CD4-positive, alpha-beta T cell treated with Interleukin-10 for 1 hour (primary cell): ENCODE data around the gene SSNA1.

Experiments
- DNase-seq: peaks from one replicate; pipeline ENCODE4 v3.0.0-alpha.2; 2020

Gene SSNA1, protein sequence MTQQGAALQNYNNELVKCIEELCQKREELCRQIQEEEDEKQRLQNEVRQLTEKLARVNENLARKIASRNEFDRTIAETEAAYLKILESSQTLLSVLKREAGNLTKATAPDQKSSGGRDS

DNA sequence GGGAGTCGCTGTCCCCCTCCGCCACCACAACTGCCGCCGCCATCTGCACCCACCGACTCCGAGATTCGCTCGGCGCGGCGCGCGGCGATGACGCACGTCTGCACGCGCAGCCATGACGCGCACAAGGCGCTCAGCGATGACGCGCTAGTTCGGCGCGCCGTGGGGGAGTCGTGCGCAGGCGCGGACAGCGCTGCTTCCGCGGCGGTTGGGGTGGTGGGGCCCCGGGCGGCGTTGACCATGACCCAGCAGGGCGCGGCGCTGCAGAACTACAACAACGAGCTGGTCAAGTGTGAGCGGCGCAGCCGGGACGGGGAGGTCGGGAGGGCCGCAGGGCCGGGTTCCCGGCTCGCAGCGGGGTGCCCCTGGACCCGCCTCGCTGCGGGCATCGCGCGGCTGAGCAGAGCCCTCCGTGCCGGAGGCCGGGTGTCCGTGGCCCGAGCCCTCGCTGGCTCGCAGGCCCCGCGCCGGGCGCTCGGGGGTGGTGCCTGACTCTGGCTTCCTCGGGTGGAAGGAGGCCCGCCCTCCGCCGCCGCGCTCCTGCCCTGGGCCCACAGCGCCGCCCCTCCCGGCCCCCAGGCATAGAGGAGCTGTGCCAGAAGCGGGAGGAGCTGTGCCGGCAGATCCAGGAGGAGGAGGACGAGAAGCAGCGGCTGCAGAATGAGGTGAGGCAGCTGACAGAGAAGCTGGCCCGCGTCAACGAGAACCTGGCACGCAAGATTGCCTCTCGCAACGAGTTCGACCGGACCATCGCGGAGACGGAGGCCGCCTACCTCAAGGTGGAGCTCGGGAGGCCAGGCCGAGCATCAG is at the start of gene SSNA1, which contains the start of gene ANAPC2:
SSNA1 (plus strand) TSS at position 187 of the 807 bp plus-strand sequence; CDS start at position 238, 51 bp downstream.
ANAPC2 (minus strand) TSS at position 71 of the 807 bp plus-strand sequence; CDS start at position 43, 28 bp downstream.
- peak; percentile 94 for DNase-seq

DNA sequence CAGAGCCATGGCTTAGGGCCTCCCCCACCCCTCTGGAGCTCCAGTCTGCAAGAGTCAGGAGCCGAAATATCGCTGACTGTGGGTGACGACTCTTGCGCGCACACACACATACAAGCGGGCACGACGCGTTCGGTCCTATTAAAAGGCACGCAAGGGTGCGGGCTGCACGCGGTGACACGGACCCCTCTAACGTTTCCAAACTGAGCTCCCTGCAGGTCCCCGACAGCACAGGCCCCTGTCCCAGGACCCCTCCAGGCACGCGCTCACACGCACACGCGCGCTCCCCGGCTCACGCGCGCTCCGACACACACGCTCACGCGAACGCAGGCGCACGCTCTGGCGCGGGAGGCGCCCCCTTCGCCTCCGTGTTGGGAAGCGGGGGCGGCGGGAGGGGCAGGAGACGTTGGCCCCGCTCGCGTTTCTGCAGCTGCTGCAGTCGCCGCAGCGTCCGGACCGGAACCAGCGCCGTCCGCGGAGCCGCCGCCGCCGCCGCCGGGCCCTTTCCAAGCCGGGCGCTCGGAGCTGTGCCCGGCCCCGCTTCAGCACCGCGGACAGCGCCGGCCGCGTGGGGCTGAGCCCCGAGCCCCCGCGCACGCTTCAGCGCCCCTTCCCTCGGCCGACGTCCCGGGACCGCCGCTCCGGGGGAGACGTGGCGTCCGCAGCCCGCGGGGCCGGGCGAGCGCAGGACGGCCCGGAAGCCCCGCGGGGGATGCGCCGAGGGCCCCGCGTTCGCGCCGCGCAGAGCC is 49.6 kb upstream of the SSNA1 start, which contains the start of gene GRIN1:
GRIN1 (plus strand) TSS at position 433 of the 746 bp plus-strand sequence. CDS start 333 bp downstream, outside the sequence.
- peak; percentile 34 for DNase-seq

DNA sequence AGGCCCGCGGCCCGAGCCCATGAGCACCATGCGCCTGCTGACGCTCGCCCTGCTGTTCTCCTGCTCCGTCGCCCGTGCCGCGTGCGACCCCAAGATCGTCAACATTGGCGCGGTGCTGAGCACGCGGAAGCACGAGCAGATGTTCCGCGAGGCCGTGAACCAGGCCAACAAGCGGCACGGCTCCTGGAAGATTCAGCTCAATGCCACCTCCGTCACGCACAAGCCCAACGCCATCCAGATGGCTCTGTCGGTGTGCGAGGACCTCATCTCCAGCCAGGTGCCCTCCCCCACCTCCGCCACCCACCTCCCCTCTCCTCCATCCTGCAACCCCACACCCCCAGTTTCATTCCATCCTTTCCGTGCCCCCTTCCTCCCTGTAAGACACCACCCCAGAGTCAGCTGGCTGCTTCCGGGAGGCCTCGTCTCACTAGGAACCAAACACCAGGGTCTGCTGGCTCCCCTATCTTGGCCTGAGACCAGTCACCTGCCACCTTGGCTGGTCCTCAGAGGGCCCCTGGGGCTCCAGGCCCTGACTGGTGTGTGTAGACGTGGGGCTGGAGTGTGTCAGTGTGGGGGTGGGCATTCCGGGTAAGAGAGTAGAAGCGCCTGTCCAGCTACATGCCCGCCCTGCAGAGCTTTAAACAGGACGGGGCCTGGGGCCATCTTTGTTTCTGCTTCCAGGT is 48.9 kb upstream of the SSNA1 start:
- DNase-seq = no peak

DNA sequence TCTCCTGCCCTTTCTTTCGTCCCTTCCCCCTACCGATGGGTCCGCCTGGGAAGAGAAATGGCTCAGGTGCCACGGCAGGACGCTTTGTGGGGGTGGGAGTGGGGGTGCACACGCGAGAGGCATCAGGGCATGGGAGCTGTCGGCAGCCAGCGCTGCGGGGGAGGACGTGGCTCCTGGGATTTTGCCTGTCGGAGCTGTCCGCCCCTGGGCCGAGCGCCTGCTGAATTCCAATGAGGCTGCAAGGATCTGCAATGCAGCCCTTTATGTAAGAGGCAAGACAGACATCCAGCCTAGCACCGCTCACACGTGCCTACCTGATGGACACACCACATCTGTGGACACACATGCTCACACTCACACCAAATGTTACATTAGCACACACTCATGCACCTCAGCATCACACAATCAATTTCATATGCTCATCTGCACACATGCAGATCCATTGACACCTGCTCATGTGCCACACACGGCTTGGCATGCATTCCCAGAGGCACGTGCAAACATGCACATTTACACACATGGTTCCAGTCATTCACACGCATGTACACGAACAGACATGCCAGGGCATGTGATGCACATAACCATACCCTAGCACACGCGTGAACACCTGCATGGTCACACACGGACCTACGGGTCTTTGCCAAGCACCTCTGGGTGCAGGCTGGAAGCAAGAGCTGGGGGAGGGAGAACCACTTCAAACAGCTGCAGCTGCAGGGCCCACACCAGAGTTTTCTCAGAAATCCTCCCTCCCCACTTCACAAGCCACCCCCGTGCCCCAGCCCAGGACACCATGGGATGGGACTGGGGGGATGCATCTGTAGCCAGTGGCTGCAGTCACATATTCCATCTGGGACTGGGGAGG is 48.1 kb upstream of the SSNA1 start:
- no peak for DNase-seq

DNA sequence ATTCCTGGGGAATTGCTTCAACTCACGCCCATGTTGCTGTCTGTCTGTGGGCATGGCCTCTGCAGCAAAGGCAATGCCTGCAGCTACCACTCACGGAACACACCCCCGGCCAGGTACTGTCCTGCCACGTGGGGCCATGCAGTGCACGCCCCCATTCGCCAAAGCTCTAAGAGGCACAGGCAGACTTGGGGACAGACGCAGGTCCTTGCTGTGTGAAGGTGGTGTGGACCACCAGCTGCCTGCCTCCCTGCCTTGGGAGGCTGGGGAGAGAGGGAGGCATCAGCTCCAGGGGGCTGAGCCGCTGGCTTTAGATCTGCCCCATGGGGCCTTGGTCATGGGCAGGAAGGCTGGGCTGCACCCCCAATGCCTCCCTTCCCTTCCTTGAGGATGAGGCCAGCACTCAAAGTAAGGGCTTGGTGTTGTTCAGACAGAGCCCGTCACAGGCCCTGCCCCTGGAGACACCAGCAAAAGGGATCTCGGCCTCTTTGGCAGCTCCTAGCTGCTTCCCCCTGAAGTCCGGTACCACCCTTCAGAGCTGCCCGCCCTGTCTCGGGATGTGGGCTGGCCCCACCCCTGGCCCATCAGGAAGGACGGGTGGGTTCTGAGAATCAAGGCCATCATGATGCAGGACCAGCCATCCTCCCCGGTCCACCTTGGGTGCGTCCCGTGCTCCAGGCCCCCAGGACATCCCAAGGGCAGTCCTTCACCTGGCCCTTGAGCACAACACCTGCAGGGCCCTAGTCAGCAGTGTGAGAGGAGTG is 47.2 kb upstream of the SSNA1 start:
- no peak for DNase-seq

DNA sequence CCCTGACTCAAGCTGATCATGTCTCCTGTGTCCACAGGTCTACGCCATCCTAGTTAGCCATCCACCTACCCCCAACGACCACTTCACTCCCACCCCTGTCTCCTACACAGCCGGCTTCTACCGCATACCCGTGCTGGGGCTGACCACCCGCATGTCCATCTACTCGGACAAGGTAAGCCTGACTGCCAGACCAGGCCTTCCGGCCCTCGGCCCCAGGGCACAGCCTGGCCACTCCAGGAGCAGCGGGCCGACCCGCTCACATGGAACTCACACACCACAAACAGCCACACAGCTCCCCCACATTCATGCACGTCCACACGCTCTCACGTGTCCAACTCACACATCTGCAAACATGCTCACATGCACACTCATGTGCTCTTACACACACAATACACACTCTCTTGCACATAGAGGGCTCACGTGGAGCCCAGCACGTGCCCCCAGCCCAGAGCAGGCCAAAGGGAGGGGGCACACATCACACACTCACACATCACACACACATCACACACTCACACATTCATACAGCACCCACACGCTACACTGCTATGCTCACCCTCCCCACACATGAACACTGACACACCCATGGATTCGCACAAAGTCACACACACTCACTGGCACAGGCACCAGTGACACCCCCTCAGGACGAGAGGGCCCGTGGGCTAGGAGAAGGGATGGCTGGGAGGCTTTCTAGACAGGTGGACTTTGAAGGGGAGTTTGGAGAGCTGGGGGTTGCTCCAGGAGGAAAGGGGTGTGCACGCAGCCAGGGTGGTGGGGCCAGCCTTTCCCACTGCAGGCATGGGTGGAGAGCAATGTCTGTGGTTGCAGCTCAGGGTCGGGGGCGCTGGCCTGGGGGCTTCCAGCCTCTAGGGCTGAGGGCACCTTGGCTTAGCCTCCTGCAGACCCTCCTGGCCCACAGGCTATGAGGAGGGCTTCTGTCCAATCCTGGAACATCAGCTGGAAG is 46.2 kb upstream of the SSNA1 start:
- no peak for DNase-seq

DNA sequence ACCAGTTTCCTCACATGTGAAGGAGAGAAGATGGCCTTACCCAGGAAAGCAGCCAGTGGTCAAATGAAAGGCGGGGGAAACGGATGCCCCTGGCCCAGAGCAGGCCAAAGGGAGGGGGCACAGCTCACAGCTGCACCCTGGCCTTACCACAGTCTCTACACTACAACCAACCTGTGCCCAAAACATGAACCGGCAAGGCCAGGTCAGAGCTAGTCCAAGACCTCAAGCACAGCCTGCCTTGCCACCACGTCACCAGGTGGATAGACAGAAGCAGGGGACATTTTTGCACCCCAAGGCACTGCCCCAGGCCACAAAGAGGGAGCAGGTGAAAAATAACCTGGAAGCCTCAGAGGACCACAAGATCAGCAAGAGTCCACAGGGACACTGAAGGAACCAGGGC is 45.0 kb upstream of the SSNA1 start:
- DNase-seq = no peak

DNA sequence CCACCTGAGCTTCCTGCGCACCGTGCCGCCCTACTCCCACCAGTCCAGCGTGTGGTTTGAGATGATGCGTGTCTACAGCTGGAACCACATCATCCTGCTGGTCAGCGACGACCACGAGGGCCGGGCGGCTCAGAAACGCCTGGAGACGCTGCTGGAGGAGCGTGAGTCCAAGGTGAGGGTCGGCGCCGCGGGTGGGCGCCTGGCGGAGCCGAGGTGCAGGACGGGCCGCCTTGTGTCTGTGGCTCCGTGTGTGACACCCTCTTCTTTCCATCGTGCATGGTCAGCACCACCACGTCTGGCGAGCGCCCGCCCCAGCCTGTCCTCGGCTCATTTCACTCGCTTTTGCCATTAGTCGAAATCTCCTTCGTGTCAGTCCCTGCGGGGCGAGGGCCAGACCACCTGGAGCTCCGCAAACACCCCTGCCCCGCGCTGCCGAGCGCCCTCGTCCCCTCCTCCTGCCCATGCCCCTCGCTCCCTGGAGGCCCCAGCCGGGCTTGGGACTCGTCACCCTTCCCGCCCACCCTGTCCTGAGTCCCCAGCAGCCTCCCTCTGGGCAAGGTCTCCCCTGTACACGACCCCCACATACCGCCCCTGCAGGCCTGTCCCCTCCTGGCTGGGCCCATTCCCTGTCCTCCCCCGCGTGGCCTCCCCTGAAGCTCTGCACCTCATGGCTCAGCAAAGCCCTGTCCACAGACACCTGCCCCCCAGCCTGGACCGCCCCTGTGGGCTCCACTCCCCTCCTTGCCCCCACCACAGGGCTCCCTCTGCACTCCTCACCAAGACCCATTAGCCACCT is 42.5 kb upstream of the SSNA1 start:
- no peak for DNase-seq

DNA sequence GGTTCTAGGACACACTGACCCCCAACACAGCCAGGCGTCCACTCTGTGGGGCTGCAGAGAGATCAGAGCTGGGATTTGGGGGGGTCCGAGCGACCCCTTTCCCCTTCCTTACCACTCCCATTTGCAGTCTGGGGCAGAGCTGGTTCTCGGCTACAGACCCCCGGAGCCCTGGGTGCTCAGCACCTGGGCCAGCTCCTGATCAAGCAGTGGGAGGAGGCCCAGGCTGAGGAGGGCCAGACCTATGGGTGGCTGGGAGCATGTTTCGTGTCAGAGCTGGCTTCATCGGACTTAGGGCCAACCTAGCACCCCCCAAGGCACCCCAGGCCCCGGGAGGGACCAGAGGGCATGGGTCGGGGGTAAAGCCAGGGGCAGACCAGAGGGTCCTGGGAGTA is 42.0 kb upstream of the SSNA1 start:
- DNase-seq = no peak

DNA sequence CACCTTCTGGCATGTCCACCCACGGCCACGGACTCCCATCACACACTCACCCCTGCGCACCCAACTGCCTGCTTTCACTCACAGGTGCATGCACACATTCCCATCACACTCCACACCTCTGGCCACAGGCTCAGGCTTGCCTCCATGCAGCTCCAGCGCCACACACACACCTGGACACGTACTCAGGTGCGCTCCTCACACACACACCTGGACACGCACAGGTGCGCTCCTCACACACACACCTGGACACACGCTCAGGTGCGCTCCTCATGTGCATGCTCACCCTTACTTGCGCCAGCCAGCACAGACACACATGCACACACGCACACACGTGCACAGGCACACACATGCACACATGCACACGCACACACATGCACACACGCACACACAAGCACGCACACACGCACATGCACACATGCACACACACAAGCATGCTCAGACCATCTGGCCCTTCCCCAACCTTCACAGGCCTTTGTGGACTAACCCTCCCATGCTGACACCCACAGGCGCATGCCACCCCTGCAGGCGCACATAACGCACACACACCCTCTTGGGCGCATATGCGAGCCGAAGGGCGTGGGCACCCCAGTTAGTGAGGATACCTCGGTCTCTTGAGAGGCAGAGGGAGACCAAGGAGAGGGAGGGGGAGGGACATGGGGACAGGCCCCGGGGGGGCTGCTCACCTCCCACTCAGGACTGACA is 41.2 kb upstream of the SSNA1 start:
- DNase-seq = no peak

DNA sequence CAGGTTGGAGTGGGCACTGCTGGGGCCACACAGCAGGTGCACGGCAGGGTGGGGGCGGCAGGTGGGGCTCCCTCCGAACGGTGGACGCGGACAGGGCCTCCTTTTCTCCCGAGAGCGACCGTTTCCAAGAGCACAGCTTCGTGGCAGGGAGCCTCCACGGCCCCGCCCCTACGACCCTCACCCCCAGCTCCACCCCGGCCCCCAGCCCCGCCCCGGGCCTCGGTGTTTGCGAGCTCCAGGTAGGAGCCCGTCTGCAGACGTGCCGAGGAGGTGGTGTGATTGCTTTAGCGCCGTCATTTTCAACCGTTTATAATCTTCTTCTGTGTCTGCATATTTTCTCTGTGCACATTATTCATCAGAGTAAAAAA is 40.7 kb upstream of the SSNA1 start:
- DNase-seq = no peak

DNA sequence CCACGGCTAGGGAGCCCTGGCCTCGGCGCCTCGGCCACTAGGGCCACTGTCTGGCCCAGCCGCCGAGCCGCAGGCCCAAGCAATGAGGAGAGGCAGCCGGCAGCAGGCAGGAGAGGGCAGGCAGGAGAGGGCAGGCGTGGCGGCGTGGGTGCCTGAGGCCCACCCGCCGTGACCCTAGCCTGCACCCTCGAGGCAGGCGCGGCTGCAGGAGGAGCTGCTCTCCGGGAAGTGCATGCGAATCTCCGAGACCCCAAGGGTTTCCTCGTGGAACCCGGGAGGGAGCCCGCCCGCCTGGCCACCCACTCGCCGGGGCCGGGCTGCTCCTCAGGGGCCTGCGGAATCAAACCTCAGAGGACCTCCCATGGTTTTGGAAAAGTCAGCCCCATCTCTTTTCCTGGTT is 40.2 kb upstream of the SSNA1 start:
- no peak for DNase-seq

DNA sequence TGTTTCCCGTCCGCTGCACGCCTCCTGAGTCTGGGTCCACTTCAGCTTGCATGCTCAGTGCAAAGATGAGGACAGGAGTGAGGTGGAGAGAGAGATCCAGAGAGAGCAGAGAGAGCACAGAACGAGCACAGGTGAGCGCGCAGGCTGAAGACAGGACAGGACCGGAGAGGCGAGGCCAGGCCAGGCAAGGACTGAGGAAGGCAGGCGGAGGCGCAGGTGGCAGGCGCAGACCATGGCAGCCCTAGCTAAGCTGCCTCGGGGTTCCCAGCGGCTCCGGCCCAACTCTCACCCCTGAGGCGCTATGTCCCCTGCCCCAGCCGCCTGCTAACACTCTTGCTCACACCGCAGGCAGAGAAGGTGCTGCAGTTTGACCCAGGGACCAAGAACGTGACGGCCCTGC is 39.8 kb upstream of the SSNA1 start:
- DNase-seq = no peak

DNA sequence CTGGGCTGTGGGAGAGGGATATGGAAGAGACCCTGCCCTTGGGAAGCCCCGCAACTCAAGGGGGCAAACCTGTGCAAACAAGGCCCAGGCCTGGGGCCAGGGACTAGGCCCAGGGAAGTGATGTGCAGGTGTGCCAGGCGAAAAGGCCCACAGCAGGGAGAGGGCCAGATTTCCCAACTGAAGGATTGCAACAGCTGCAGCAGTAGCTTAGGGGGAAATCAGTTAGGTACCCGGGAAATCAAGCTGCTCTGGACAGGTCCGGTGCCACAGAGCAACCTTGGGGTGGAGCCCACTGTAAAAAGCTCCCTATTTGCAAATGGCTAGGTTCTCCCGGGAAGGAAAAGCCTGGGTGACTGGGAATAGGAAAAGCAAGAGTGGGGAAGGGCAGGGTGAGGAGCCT is 39.1 kb upstream of the SSNA1 start:
- no peak for DNase-seq

DNA sequence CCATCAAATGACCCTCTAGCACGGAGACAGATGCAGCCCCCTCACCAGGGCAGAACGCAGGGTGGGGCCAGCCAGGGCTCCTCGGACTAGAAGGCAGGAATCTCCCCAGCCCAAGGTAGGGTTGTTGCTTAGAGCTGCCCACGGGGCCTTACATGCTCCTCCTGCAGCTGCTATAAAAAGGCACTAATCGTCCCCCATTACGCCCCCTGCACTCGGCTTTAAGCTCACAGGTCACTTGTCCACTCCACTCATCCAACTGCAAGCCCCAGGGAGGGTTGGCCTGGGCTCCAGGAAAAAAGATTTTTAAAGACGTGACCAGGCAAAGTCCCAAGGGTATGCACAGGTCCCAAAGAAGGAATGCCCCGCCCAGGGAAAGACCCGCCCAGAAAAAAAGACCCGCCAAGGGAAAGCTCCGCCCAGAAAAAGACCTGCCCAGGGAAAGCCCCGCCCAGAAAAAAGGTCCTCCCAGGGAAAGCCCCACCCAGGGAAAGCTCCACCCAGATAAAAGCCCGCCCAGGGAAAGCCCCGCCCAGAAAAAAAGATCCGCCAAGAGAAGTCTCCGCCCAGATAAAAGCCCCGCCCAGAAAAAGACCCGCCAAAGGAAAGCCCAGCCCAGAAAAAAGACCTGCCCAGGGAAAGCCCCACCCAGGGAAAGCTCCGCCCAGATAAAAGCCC is 38.4 kb upstream of the SSNA1 start:
- DNase-seq = peak; percentile 23

DNA sequence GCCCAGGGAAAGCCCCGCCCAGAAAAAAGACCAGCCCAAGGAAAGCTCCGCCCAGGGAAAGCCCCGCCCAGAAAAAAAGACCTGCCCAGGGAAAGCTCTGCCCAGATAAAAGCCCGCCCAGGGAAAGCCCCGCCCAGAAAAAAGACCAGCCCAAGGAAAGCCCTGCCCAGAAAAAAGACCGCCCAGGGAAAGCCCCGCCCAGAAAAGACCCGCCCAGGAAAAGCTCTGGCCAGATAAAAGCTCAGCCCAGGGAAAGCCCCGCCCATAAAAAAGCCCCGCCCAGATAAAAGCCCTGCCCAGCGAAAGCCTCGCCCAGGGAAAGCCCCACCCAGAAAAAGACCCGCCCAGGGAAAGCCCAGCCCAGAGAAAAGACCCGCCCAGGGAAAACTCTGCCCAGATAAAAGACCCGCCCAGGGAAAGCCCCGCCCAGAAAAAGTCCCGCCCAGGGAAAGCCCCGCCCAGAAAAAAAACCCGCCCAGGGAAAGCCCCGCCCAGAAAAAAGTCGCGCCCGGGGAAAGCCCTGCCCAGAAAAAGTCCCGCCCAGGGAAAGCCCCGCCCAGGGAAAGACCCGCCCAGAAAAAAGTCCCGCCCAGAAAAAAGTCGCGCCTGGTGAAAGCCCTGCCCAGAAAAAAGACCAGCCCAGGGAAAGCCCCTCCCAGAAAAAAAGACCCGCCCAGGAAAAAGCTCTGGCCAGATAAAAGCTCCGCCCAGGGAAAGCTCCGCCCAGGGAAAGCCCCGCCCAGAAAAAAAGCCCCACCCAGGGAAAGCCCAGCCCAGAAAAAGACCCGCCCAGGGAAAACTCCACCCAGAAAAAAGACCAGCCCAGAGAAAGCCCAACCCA is 37.6 kb upstream of the SSNA1 start:
- peak; percentile 56 for DNase-seq

DNA sequence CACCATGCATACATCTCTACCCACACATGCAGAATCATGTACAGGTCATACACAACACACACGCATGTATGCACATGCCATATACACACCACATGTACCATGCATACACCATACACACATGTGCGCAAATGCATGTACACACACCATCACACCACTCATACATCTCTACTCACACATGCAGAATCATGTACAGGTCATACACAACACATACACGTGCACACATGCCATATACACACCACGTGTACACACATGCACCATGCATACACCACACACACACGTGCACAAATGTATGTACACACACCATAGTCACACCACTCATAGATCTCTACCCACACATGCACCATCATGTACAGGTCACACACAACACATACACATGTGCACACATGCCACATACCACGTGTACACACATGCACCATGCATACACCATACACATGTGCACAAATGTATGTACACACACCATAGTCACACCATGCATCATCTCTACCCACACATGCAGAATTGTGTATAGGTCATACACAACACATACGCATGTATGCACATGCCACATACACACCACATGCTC is 35.6 kb upstream of the SSNA1 start:
- DNase-seq = no peak
